CD4-positive, alpha-beta T cell treated with Interleukin-4 for 4 hours (primary cell): ENCODE results near the gene NT5DC2.
"Not testable (repeated sequence)": the region's sequence is repeated elsewhere in the genome, so short reads cannot be mapped to it uniquely, and the experiment has no call there.

Source experiments
- DNase-seq: peaks from one replicate; pipeline ENCODE4 v3.0.0-alpha.2; 2020

NT5DC2 gene

DNA sequence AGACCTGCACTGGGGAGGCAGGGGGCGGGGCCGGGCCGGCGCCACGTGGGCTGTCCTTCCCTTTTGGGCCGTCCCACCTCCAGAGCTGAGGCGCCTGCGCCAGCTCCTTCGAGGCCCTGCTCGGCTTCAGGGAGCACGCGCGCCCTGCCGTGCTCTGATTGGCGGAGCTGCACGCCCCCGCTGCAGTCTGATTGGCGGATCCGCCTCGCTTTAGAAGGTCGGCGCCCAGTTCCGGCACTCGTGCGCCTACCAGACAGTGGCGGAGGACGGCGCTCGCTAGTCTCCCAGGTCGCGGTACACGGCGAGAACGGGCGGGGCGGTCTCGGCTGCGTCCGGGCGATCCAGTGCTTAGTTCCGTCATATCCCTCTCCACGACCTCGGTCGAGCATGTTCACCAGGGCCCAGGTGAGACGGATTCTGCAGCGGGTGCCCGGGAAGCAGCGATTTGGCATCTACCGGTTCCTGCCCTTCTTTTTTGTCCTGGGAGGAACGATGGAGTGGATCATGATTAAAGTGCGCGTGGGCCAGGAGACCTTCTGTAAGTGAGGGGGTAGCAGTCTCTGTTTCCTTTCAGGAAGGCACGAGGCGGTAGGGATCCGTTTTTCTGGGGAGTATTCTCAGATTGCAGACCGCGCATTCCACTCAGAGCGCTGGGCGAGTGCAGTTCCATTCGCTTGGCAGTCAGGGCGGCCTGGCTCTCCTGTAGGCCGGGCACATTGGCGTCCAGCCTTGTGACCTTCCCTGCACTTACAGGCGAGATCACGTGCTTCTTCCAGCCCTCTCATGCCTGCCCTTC, 2.9 kb upstream of the NT5DC2 start, which contains the start of gene UQCC5:
TSS of gene UQCC5 (plus strand) at position 237 of the 796 bp plus-strand sequence. CDS start at position 388, 151 bp downstream.
- peak; percentile 98 for DNase-seq

DNA sequence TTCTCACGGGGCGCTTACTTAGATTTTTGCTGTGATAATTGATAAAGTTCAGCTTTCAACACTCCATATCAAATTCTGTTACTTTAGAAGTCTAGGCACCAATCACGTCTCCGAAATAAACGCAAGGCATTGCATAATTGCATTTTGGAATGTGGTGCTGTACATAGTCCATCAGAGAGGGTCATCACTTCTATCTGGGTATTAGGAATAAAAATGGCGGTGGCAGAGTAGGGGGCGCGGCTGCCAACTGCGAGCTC, 2.4 kb upstream of the NT5DC2 start:
- DNase-seq, result no peak

DNA sequence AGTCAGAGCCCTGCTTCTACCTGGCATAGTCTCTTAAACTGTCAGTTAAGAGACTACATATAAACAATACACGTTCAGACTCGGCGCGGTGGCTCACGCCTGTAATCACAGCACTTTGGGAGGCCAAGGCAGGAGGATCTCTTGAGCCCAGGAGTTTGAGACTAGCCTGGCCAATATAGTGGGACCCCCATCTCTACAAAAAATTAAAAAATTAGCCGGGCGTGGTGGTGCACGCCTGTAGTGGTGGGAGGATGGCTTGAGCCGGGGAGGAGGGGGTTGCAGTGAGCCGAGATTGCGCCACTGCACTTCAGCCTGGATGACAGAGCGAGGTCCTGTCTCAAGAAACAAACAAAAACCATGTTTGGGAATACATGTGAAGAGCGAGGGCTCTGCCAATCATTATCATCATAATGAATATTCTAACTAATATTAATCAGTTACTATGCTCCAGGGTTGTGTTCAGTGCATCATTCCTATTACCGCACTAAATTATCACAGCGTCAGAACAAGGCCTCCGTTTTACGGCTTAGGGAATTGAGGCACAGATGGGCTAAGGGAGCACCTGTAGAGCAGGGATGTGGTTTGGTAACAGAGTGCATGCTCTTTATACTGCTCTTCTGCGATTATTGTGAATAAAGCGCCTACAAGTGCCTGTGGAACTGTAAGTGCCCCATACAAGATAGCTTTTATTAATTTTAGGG, 1.9 kb upstream of the NT5DC2 start:
- no peak for DNase-seq

DNA sequence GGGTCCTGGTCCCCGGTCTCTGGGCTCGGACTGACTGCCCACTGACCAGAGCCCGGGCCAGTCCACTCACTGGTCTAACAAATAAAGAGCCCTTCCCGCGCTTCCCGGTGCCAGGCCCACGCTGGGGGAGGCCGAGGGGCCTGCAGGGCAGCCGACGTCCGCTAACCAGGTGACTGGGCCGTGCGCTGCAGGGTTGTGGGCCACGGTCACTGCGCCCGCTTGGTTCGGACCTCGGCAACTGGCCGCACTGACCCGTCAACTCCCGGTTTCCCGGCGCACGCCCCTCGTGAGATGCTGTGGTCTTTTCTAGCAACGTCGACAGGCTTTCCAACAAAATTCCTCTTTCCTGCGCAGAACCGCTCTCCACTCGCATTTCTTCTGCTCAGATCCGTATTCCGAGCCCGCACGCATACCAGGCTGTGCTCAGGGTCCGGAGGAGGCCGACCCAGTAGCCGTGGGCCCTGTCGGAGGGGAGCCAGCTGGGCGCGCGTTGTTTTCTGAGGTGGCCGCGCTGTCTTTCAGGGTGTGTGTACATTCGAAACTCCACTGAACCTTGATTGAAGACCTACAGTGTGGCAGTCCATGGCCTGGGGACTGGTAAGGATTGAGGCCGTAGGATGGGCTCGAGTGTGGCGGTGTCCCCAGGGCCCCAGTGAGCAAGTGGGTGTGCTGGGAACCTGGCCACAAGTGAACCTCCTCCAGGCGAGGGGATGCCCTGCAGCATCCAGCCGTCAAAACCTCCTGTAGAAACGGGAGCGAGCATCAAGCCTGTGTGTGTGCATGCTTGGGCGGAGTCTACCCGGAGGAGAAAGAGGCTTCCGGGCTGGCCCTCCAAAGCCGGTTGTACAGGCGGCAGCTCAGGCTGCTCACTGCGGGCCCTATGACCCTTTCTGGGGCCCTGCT, 875 bp upstream of the NT5DC2 start:
- no peak for DNase-seq

DNA sequence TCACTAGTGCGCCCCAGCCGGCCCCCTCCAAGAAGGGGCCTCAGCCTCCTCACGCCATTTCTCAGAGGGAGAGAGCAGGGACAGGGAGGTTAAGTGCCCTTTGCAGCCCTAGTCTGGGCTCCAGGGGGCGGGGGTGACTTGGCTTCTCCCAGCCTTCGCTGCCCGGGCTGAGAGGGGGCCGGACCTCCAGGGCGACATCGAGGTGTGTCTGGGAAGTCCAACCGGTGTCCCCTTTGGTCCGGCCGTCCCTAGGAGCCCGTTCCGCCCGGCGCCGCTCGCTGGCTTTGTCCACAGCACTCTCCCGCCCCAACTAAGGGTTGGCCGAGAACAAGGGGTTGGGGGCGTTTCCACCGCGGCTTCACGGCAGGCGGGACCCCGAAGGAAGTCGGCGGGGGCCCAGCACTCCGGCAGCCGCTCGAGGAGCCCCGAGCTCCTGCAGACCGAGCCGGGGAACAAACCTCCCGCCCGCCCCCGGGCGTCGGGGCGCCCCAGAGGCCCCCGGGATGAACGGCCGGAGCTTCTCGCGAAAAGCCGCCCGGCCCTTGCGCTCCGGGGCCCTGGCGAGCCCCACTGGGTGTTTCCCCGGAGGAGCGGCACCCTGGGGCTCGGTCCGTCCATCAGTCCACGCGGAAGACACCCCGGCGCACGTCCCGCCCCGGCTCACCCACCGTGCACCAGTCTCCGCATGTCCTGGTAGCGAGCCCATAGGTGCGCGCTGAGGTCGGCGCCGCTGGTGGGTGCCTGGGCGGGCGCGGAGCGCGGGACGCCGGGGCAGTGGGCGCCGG, 627 bp downstream of the NT5DC2 start:
- DNase-seq, result no peak

DNA sequence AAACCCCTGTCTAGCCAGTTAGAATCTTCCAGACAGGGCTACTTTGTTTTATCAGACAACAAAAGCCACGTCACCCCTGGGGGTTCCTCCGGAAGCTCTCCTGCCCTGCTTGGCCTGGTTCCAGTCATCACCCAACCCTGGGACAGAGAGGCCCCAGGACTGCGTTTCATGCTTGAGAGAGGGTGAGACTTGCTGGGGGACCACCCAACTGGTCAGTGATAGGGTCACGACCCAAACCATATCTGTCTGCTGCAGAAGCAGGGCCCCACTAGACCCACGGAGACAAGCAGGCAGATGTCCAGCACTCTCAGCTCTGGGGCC, 1.2 kb downstream of the NT5DC2 start:
- DNase-seq, result peak; percentile 26

DNA sequence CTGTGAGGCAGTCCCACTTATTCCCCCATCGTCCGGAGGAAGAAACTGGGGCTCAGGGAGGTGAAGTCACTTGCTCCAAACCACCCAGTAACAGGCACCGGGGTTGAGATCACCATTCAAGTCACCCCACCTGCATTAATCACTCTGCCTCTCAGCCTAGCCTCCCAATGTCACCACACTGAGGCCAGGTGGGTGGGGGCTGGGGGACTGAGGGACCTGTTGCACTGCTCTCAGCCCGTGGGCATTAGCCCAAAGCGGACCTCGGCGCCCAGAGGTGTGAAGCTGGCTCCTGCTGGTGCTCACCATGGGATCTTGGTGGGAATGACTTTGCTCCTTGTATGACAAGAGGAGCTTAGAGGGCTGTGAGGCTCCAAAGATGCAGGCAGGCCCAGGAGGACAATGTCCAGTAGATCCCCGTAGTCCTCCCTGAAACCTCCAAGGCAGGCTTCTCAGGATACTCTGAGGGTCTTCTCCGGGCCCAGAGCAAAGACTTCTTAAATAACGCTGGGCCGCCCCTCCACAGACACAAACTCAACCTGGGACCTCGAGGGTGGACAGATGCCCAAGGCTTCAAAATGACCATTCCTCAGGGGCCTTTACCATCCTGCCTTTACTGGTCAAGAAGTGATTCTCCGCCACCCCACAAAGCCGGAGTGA, 1.7 kb downstream of the NT5DC2 start:
- no peak for DNase-seq

DNA sequence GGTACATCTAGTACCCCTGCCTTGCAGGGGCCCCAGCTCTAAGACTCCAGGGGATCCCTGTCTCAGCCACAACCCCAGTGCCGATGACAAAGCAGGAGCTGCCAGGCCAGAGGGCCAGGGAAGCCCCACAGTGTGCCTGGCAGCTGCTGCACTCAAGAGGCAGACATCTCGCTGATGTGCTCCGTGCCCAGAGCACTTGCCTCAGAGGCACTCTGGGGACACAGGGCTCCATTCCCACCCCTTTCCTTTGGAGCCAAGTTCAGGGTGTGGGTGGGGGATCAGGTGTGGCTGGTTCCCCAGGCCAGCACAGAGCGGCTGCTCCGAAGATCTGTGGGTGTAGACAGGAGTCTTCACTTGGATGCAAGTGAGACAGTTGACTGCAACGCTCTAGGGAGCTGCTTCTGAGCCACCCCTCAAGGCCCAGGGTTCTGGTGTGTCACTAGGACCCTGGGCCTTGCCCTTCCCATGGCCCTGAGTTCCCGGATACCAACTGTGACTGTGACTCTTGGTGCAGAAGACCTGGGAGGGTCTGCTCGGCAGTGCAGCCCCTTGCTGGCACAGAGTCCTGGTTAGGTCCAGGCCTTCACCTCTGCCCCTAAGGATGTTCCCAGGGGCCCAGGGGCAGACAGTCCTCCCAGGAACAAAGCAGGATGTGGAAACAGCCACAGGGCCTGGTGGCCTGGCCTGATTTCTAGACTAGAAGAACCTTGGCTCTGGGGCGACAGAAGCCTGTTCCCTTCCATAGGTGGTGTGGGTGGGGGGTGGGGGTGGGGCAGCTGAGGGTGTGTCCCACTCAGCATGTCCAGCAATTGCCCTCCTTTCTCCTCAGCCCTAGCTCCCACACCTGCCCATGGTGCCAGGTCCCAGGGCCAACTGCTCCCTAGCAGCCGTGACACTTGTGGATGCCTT, 2.5 kb downstream of the NT5DC2 start:
- DNase-seq, result no peak

DNA sequence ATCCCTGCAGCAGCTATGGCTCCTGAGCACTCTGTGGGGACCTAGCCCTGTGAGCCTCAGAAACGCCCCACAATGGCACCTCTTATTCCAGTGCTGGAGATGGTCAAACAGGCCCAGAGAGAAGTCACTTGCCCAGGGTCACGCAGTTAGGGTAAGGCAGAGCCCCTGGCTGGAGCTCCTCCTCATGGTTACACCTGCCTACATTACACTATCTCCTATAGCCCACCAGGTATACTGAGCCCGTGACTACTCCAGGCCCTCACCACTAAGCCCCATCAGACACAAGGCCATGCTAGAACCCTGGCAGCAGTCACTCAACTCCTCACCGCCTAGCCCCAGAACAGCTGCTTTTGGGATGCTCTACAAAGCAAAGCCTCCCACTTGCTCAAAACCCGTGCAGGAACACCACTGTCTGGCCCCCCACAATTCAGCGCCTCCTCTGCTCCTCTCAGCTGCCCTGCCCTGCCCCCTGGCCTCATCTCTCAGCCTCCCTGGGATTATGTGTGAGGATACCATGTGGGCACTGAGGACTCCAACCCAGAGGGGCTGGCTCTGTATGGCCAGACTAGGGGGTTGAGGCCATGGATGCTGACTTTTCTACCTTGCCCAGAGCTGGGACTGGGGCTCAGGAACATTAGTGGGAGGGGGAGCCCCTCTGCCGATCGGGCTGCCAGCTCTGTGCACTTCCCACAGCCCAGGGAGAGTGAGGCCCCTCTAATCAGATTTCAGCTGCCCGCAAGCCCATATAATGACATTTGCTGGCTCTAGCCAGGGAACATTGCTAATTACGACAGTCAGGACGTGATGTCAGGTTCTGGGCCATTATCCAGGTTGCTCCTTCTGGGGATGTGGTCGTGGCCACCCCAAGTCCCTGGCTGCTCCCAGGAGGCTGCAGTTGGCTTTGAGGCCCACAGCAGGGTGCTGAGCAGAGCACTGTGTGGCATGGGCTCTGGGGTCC, 4.0 kb downstream of the NT5DC2 start:
- no peak for DNase-seq

DNA sequence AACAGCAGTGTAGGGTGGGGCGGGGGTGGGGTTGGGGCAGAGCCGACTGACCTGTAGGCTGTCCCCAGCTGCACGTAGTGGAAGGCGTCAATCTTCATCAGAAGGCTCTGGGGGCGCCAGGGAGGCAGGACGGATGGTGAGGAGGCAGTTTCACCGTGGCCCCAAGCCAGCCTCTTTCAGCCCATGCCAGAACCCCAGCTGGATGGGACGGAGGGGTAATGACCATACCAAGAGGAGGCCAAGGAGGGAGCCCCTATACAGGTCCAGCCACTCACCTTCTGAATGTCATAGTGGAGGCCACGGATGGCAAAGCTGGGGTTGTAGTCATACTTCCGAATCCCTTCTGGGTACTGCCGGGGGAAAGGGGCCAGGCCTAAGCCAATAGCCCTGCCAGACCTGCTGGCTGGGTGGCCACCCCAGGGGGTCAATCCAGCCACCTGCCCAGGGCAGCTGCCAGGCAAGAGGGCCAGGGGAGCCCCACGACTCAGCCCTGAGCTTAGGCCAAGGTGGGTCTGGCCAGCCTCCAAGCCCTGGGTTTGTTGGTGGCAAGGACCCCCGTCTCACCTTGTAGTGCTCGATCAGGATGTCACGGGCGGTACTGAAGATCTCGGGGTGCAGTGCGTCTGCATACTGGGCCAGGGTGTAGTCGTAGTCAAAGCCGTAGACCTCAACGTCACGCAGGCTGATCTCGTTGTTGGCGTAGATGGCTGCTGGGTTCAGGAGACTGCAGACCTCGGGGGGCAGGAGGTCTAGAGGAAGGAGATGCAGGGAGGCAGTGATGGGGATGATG, 4.9 kb downstream of the NT5DC2 start:
- DNase-seq, result no peak

DNA sequence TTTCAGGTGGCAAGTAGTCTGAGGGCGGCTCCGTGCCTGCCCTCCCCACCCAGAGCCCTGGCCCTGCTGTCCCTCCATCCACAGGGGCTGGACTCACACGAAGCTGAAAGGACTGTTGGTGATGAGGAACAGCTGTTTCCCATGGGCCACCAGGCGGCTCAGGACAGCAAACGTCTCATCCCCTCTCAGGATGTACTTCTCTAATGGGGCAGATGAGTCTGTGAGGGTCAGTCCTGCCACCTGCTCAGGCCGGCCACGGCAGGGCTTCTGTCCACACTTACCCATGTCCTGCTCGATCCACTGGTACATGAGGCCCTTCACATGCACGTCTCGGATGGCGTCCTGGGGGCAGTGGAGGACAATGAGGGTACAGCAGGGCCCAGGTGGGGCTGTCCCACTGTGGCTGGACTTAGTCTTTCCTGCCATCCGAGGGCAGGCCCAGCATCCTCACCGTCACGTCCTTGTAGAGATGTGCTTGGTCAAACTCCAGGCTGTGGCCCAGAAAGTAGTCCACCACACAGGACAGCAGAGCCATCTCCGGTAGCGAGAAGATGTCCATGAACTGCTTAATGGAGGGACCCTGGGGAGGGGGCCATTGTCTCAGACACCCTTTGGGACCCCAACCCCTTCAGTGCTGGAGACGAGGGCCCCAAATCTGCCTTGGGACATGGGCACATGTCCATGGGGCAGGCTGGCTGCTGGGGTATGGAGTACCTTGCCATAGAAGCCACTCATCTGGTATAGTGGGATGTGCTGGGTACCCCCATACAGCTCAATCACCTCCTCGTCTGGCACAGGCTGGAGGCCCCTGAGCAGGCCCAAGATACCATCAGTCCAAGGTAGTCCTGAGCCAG, 5.7 kb downstream of the NT5DC2 start:
- DNase-seq, result no peak

DNA sequence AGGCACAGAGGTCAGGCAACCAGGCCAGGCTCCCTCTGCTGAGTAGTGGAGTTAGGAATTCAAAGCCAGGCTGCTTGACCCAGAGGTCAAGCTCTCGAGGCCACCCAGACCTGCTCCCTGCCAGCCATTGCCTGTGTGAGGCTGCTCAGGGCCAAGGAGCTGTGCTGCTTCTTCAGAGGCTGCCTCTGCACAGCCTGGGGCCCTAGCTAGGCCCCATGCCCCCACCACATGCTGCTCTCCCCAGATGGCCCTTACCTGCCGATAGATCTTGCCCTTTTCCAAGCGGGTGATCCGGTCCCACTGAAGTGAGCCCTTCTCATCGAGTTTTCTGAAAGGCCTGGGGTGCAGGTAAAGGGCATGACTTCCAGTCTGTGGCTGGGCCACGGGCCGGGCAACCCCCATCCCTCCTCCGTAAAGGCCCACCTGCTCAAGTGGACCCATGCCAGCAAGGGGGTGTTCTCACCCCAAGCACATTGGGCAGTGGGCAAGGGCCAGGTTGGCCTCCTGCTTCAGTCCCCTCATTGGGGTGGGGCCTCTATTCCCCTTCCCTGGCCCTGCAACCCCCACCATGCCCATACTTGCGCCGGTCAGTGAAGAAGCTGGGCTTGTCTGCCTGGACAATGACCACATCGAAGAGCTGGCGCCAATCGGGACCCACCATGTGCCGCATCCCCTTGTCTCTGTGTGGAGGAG, 6.5 kb downstream of the NT5DC2 start:
- DNase-seq, result no peak

DNA sequence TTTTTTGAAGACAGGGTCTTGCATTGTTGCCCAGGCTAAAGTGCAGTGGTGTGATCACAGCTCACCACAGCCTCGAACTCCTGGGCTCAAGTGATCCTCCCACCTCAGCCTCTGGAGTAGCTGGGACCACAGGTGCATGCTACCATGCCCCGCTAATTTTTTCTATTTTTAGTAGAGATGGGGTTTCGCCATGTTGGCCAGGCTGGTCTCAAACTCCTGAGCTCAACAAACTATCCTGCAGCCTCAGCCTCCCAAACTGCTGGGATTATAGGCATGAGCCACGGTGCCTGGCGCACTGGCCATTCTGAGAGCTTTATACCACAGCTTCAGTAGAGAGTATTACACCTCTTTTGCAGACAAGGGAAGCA, 7.0 kb downstream of the NT5DC2 start:
- not testable (repeated sequence) for DNase-seq

DNA sequence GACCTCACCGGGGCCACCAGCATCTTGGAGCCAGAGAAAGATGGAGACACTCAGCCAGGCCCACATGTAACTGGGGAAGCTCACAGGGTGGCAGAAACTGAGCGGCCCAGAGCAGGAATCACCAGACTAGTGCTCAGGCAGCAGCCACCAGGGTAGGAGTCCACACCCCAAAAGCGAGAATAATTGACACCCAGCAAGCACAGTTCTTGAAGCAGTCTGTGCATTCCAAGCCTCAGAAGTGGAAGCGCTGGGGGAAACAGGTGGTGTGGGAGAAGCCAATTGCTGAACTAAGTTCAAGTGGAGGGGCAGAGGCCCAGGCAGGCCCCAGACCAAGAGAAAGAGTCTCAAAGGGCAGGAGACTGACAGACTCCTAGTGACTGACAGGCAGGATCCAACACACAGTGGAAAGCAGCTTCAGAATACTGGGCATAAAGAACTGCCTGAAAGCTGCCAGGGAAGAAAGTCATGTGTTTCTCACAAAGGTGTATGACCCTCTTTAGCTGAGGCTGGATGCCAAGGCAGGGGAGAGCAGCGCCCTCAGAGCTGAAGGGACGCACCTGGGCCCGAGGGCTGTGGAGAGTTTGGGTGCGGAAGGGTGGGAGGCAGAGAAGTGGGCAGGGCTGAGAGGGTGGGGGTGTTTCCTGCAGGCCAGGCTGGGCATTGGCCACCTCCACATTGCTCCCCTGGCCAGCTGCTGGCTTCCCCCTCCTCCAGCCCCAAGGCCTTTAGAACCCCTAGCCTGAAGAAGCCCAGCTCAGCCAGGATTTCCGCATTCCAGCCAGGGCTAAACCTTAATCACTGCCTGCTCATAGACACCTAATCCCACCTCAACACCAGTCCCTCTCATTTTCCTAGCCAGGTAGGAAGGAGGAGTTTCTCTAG, 7.7 kb downstream of the NT5DC2 start:
- no peak for DNase-seq

DNA sequence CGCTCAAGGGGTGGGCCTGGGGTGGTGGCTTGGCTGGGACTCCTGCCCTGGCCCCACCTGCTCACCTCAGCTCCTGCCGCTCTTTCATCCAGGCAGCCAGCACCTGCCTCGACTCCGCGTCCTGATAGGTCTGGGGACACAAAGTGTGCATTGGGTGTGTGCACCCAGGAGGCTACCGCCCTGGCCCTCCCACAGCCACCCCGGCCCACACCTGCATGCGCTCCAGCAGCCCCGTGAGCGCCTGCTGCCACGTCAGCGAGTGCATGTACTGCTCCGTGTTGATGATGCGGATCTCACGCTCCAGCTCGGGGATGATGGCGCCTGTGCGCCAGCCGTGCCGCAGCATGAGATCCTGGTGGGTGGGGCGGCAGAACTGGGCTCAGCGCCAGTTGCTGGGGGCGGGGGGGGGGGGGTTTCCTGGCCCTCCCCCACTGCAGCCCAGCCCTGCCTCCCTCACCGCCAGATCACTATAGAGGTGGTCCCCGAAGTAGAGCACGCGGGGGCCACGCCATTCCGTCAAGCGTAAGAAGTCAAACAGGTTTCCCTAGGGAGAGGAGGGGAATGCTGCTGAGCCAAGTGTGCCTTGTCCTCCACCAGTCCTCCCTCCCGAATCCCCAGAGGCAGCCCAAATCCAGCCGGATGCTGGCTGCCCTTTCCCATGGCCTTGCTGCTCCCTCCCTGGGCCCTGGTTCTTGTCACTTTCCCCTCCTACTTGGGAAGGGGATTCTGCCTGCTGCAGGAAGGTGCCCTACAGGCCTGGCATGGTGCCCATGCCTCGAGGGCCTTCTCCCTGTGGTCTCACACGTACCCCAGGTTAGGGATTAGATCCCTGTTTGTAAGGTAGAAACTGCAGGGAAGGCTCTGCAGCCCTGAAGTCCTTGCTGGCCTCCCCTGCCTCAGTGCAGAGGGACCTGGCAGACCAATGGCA, 8.6 kb downstream of the NT5DC2 start:
- DNase-seq, result no peak
